ENCODE data around the gene DIP2A.

The DIP2A gene

DNA sequence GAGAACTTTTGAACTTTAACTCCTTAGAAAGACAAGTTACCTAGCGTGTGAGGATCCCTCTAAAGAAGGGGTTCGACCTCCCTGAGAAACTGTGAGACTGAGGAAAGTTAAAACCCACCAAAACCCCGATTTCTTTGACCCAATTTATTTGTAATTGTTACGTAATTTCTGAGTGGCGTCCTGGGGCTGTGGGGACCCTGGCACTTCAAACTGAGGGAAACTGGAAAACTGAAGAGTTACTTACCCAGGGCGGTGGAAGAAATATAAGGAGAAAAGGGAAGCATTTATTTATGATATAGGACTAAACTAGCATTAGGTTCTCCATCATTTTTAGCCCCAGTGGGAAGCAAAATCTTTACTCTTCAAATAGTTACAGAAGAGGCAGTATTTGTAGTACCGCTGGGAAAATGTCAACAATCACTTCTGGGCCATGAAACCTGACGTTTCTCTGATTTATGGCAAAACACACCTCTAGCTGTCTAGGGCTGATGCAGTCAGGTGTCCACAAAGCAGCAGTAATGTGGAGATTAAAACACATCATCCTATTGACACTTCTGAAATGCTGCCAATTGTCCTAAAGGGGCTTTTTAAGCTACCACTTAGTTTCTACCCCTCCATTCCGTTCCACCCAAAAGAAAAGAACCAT, 145.8 kb downstream of the DIP2A start:
- Histone ChIP-seq H3K27ac (ENCODE audit: low read depth, low read length) (no peak overlapping the region), H3K9me2 (replicated peaks; ENCODE audit: insufficient read depth, low read length) (no peaks in the 10 kb centered on the region), H3K27me3 (ENCODE audit: low read length) (no peaks in the 10 kb centered on the region), H2AFZ (ENCODE audit: low read depth, low read length, severe bottlenecking) (no peak overlapping the region), H3F3A (ENCODE audit: insufficient read depth) (no peaks in the 10 kb centered on the region), H3K9me3 (ENCODE audit: insufficient read depth, low read length) (no peaks in the 10 kb centered on the region), H3K4me3 (ENCODE audit: insufficient read depth, low read length, poor library complexity, severe bottlenecking) (no peak overlapping the region), H3K79me2 (ENCODE audit: insufficient read depth, low read length) (no peaks in the 10 kb centered on the region), H3K4me2 (ENCODE audit: low read depth, low read length, poor library complexity, severe bottlenecking) (no peak overlapping the region), H3K36me3 (ENCODE audit: low read length) (no peaks in the 10 kb centered on the region), H4K20me1 (ENCODE audit: low read depth, low read length) (no peaks in the 10 kb centered on the region), H3K9ac (ENCODE audit: low read length) (no peak overlapping the region)
- TF ChIP-seq EZH2phosphoT487 (conservative IDR thresholded peaks at IDR 0.05; ENCODE audit: low read length): no peak
- no peak for TF ChIP-seq CTCF (IDR thresholded peaks at IDR 0.05; ENCODE audit: insufficient read depth, low read length, poor library complexity, severe bottlenecking)

GRCh38 chr21:46604975-46605766, 146.5 kb downstream of the DIP2A start, which contains the start of gene S100B:
TSS of gene S100B (minus strand) at chr21:46605082. CDS start at chr21:46602415, 2,667 bp downstream.
- H3K79me2 ChIP-seq (ENCODE audit: insufficient read depth, low read length): no peaks in the 10 kb centered on the region
- no peak within 1 kb of the TSS for H3K4me2 ChIP-seq (ENCODE audit: low read depth, low read length, poor library complexity, severe bottlenecking)
- no peaks in the 10 kb centered on the region for H3K36me3 ChIP-seq (ENCODE audit: low read length)
- no peaks in the 10 kb centered on the region for H3K27me3 ChIP-seq (ENCODE audit: low read length)
- no peak within 1 kb of the TSS for H3K9ac ChIP-seq (ENCODE audit: low read length)
- no peak for TF ChIP-seq EZH2phosphoT487 (conservative IDR thresholded peaks at IDR 0.05; ENCODE audit: low read length)
- no peak for TF ChIP-seq CTCF (IDR thresholded peaks at IDR 0.05; ENCODE audit: insufficient read depth, low read length, poor library complexity, severe bottlenecking)
- no peak within 1 kb of the TSS for H3K4me3 ChIP-seq (ENCODE audit: insufficient read depth, low read length, poor library complexity, severe bottlenecking)
- no peaks in the 10 kb centered on the region for H3F3A ChIP-seq (ENCODE audit: insufficient read depth)
- H3K9me3 ChIP-seq (ENCODE audit: insufficient read depth, low read length): no peaks in the 10 kb centered on the region
- H3K9me2 ChIP-seq (replicated peaks; ENCODE audit: insufficient read depth, low read length): no peaks in the 10 kb centered on the region
- no peak within 1 kb of the TSS for H2AFZ ChIP-seq (ENCODE audit: low read depth, low read length, severe bottlenecking)
- no peak within 1 kb of the TSS for H3K27ac ChIP-seq (ENCODE audit: low read depth, low read length)
- H4K20me1 ChIP-seq (ENCODE audit: low read depth, low read length): no peaks in the 10 kb centered on the region

GRCh38 chr21:46605767-46606426, 147.2 kb downstream of the DIP2A start:
- Histone ChIP-seq H3F3A (ENCODE audit: insufficient read depth) (no peaks in the 10 kb centered on the region), H4K20me1 (ENCODE audit: low read depth, low read length) (no peaks in the 10 kb centered on the region), H3K9me3 (ENCODE audit: insufficient read depth, low read length) (no peaks in the 10 kb centered on the region), H3K4me2 (ENCODE audit: low read depth, low read length, poor library complexity, severe bottlenecking) (no peak overlapping the region), H2AFZ (ENCODE audit: low read depth, low read length, severe bottlenecking) (no peak overlapping the region), H3K27ac (ENCODE audit: low read depth, low read length) (no peak overlapping the region), H3K79me2 (ENCODE audit: insufficient read depth, low read length) (no peaks in the 10 kb centered on the region), H3K36me3 (ENCODE audit: low read length) (no peaks in the 10 kb centered on the region), H3K4me3 (ENCODE audit: insufficient read depth, low read length, poor library complexity, severe bottlenecking) (no peak overlapping the region), H3K9ac (ENCODE audit: low read length) (no peak overlapping the region), H3K27me3 (ENCODE audit: low read length) (no peaks in the 10 kb centered on the region), H3K9me2 (replicated peaks; ENCODE audit: insufficient read depth, low read length) (no peaks in the 10 kb centered on the region)
- TF ChIP-seq CTCF (IDR thresholded peaks at IDR 0.05; ENCODE audit: insufficient read depth, low read length, poor library complexity, severe bottlenecking) (no peak), EZH2phosphoT487 (conservative IDR thresholded peaks at IDR 0.05; ENCODE audit: low read length) (no peak)

Measured in SU-DHL-6 (cell line).